ENCODE measurements around the gene CAMSAP3. TPM values are rescaled to one million over a fixed set of nuclear protein-coding genes. Genes with fewer than 3 reads are reported as not detected.
A peak's percentile ranks its signal among the peaks of the same experiment; 100 is the strongest.

Gene CAMSAP3
- total RNA-seq, 2 donors from 2014 or later, result 40.4 to 90.9 TPM

GRCh38 chr19:7628589-7629311, 33.1 kb downstream of the CAMSAP3 start:
- Histone ChIP-seq H3K36me3 (peaks cover 0 to 6% of the 10 kb centered on the region in 2 donors), H3K27ac (peak overlapping the region; percentile 78 to 84)
- intact Hi-C loops (cut with DNase I), result no loop called here

GRCh38 chr19:7629347-7630054, 33.8 kb downstream of the CAMSAP3 start, which contains the start of the genes PET100 and XAB2:
PET100 (plus strand) TSS chr19:7629793; CDS start chr19:7629834, 41 bp downstream.
XAB2 (minus strand) TSS chr19:7629545; CDS start chr19:7629527, 18 bp downstream.
- peak within 1 kb of the TSS; percentile 78 to 84 for H3K27ac ChIP-seq
- peaks cover 13% of the 10 kb centered on the region for H3K4me1 ChIP-seq (replicated peaks)
- intact Hi-C loops (cut with DNase I), result loop anchor here (10.0 kb wide), 1 partner anchor 535 kb away; no protein-coding TSS in a partner anchor
- peak within 1 kb of the TSS; percentile 84 to 92 for H3K4me3 ChIP-seq
- peaks cover 0 to 6% of the 10 kb centered on the region in 2 donors for H3K36me3 ChIP-seq
- peak; percentile 99 for DNase-seq (ENCODE audit: low spot score)
- peak; percentile 50 for TF ChIP-seq POLR2A (IDR thresholded peaks at IDR 0.05)
- peak in 2 of 4 experiments; percentile 6 to 13 for TF ChIP-seq CTCF (IDR thresholded peaks at IDR 0.05)
- TF ChIP-seq POLR2AphosphoS5 (IDR thresholded peaks at IDR 0.05), result peak; percentile 99
- H3K27me3 ChIP-seq (replicated peaks; ENCODE audit: insufficient read depth), result no peaks in the 10 kb centered on the region
- H3K9me3 ChIP-seq, result no peaks in the 10 kb centered on the region
- WGBS, result under 1% methylated on average over 40 of the region's 40 CpGs

More at GRCh38 chr19:7628589-7629311, 33.1 kb downstream of the CAMSAP3 start:
- TF ChIP-seq POLR2AphosphoS5 (IDR thresholded peaks at IDR 0.05), result no peak
- no peak for TF ChIP-seq CTCF (IDR thresholded peaks at IDR 0.05)
- no peak for TF ChIP-seq POLR2A (IDR thresholded peaks at IDR 0.05)
- peaks cover 13% of the 10 kb centered on the region for H3K4me1 ChIP-seq (replicated peaks)
- DNase-seq (ENCODE audit: low spot score), result no peak
- peak overlapping the region; percentile 84 to 92 for H3K4me3 ChIP-seq
- no peaks in the 10 kb centered on the region for H3K27me3 ChIP-seq (replicated peaks; ENCODE audit: insufficient read depth)
- WGBS, result 3% methylated on average over 15 of the region's 15 CpGs
- no peaks in the 10 kb centered on the region for H3K9me3 ChIP-seq

GRCh38 chr19:7631577-7631976, 35.9 kb downstream of the CAMSAP3 start:
- Histone ChIP-seq H3K4me1 (replicated peaks) (peaks cover 13% of the 10 kb centered on the region), H3K9me3 (no peaks in the 10 kb centered on the region), H3K27me3 (replicated peaks; ENCODE audit: insufficient read depth) (no peaks in the 10 kb centered on the region), H3K27ac (no peak overlapping the region), H3K36me3 (no peaks in the 10 kb centered on the region), H3K4me3 (no peak overlapping the region)
- WGBS, result 92% methylated on average over 12 of the region's 12 CpGs
- intact Hi-C loops (cut with DNase I), result loop anchor here (10.0 kb wide), 1 partner anchor 537 kb away; no protein-coding TSS in a partner anchor
- TF ChIP-seq POLR2A (IDR thresholded peaks at IDR 0.05), result no peak
- TF ChIP-seq POLR2AphosphoS5 (IDR thresholded peaks at IDR 0.05), result no peak
- no peak for TF ChIP-seq CTCF (IDR thresholded peaks at IDR 0.05)
- no peak for DNase-seq (ENCODE audit: low spot score)

- no peaks in the 10 kb centered on the region for H3K27me3 ChIP-seq (replicated peaks; ENCODE audit: insufficient read depth)
- H3K27ac ChIP-seq, result no peak overlapping the region
- 87% methylated on average over 40 of the region's 40 CpGs for WGBS
- TF ChIP-seq POLR2A (IDR thresholded peaks at IDR 0.05), result no peak
- no peak for TF ChIP-seq POLR2AphosphoS5 (IDR thresholded peaks at IDR 0.05)
- TF ChIP-seq CTCF (IDR thresholded peaks at IDR 0.05), result no peak
- H3K36me3 ChIP-seq, result no peaks in the 10 kb centered on the region
- intact Hi-C loops (cut with DNase I), result loop anchor here (10.0 kb wide), 1 partner anchor 538 kb away; no protein-coding TSS in a partner anchor
- H3K9me3 ChIP-seq, result no peaks in the 10 kb centered on the region
- H3K4me1 ChIP-seq (replicated peaks), result peaks cover 13% of the 10 kb centered on the region
- H3K4me3 ChIP-seq, result no peak overlapping the region
- no peak for DNase-seq (ENCODE audit: low spot score)
Observed at GRCh38 chr19:7632340-7633203, 36.9 kb downstream of the CAMSAP3 start.

Data from prostate gland (tissue), 2 donors.